GM03348 (cell line): ENCODE data around the gene FNDC3B.

ENCODE experiments used
- DNase-seq: peaks from one replicate; pipeline ENCODE4 v3.0.0; 2012; ENCODE audit warnings: low spot score

Gene FNDC3B

GRCh38 chr3:172073262-172073915 lies 34.0 kb downstream of the FNDC3B start:
- DNase-seq: no peak

GRCh38 chr3:172074032-172074431 lies 34.7 kb downstream of the FNDC3B start:
- no peak for DNase-seq

GRCh38 chr3:172074586-172074985 lies 35.2 kb downstream of the FNDC3B start:
- DNase-seq: no peak

- DNase-seq: no peak
These were observed 36.8 kb downstream of the FNDC3B start for GRCh38 chr3:172076212-172076611.

- DNase-seq: no peak
These were observed 37.9 kb downstream of the FNDC3B start for GRCh38 chr3:172077197-172077757.

- no peak for DNase-seq
These were observed 38.9 kb downstream of the FNDC3B start for GRCh38 chr3:172078244-172078643.

GRCh38 chr3:172078721-172079120 lies 39.3 kb downstream of the FNDC3B start:
- no peak for DNase-seq

- DNase-seq: no peak
These were observed 40.1 kb downstream of the FNDC3B start for GRCh38 chr3:172079326-172079976.

GRCh38 chr3:172080503-172080902 lies 41.1 kb downstream of the FNDC3B start:
- no peak for DNase-seq

GRCh38 chr3:172082269-172082668 lies 42.9 kb downstream of the FNDC3B start:
- peak; percentile 84 for DNase-seq

GRCh38 chr3:172082820-172083513 lies 43.6 kb downstream of the FNDC3B start:
- DNase-seq: no peak

GRCh38 chr3:172083995-172084409 lies 44.6 kb downstream of the FNDC3B start:
- no peak for DNase-seq

GRCh38 chr3:172084871-172085556 lies 45.6 kb downstream of the FNDC3B start:
- DNase-seq: no peak

GRCh38 chr3:172085557-172085895 lies 46.1 kb downstream of the FNDC3B start:
- DNase-seq: no peak

GRCh38 chr3:172086071-172086470 lies 46.7 kb downstream of the FNDC3B start:
- DNase-seq: no peak

- no peak for DNase-seq
These were observed 47.8 kb downstream of the FNDC3B start for GRCh38 chr3:172087198-172087597.

GRCh38 chr3:172087602-172088580 lies 48.5 kb downstream of the FNDC3B start:
- no peak for DNase-seq

- peak; percentile 42 for DNase-seq
These were observed 49.9 kb downstream of the FNDC3B start for GRCh38 chr3:172089250-172089649.

- DNase-seq: no peak
These were observed 50.7 kb downstream of the FNDC3B start for GRCh38 chr3:172090035-172090434.

- DNase-seq: no peak
These were observed 53.3 kb downstream of the FNDC3B start for GRCh38 chr3:172092658-172093057.
